ENCODE results near the gene GHRH.

Gene GHRH

GRCh38 chr20:37231947-37232630 is 29.5 kb downstream of the GHRH start:
- peaks cover 96% of the 10 kb centered on the region for H3K36me3 ChIP-seq (ENCODE audit: insufficient read depth, low read depth, low read length)
- peak overlapping the region; percentile 5 for H3K27ac ChIP-seq (ENCODE audit: low read length)
- no peak overlapping the region for H3K9ac ChIP-seq (ENCODE audit: low read depth, low read length)
- H3K4me3 ChIP-seq (ENCODE audit: low read length) = no peak overlapping the region
- no peaks in the 10 kb centered on the region for H3K9me3 ChIP-seq (ENCODE audit: insufficient read depth, low read depth, low read length)
- no peaks in the 10 kb centered on the region for H3K27me3 ChIP-seq (ENCODE audit: insufficient read depth, low read length)
- H3K4me1 ChIP-seq (ENCODE audit: insufficient read depth, low read length) = peaks cover 36% of the 10 kb centered on the region

GRCh38 chr20:37230200-37230599 is 31.4 kb downstream of the GHRH start:
- no peak overlapping the region for H3K4me3 ChIP-seq (ENCODE audit: low read length)
- peak overlapping the region; percentile 90 for H3K27ac ChIP-seq (ENCODE audit: low read length)
- H3K9me3 ChIP-seq (ENCODE audit: insufficient read depth, low read depth, low read length) = no peaks in the 10 kb centered on the region
- H3K27me3 ChIP-seq (ENCODE audit: insufficient read depth, low read length) = no peaks in the 10 kb centered on the region
- H3K4me1 ChIP-seq (ENCODE audit: insufficient read depth, low read length) = peaks cover 36% of the 10 kb centered on the region
- peaks cover 98% of the 10 kb centered on the region for H3K36me3 ChIP-seq (ENCODE audit: insufficient read depth, low read depth, low read length)
- H3K9ac ChIP-seq (ENCODE audit: low read depth, low read length) = peak overlapping the region; percentile 56; the same call in 1 of the 2 replicates

- no peaks in the 10 kb centered on the region for H3K27me3 ChIP-seq (ENCODE audit: insufficient read depth, low read length)
- H3K9me3 ChIP-seq (ENCODE audit: insufficient read depth, low read depth, low read length) = no peaks in the 10 kb centered on the region
- peak overlapping the region; percentile 56 for H3K9ac ChIP-seq (ENCODE audit: low read depth, low read length)
- peak overlapping the region; percentile 30; the same call in 1 of the 2 replicates for H3K4me3 ChIP-seq (ENCODE audit: low read length)
- peaks cover 36% of the 10 kb centered on the region for H3K4me1 ChIP-seq (ENCODE audit: insufficient read depth, low read length)
- H3K27ac ChIP-seq (ENCODE audit: low read length) = peak overlapping the region; percentile 90
- peaks cover 98% of the 10 kb centered on the region for H3K36me3 ChIP-seq (ENCODE audit: insufficient read depth, low read depth, low read length)
Observed at GRCh38 chr20:37229357-37229756, 32.3 kb downstream of the GHRH start.

DNA sequence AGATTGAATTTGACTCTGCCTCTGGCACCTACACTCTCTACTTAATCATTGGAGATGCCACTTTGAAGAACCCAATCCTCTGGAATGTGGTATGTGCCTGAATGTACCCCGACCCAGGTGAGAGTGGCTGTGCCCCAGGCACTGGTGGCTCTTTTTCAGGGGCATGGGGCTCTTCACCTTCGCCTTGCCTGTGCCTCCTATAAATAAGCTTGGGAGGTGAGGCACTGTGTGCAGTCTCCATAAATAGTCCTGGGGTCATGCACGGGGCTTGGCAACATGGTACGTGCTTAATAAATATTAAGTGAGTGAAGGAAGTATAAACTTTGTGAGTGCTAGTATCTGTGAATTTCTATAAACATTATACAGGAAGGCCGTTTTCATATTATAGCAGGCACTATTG is 33.0 kb downstream of the GHRH start:
- Histone ChIP-seq H3K27ac (ENCODE audit: low read length) (no peak overlapping the region), H3K9ac (ENCODE audit: low read depth, low read length) (0 out of 2 replicates have a peak overlapping the region, but pooled peaks have one; percentile 56), H3K4me3 (ENCODE audit: low read length) (no peak overlapping the region)

GRCh38 chr20:37228082-37228481 is 33.5 kb downstream of the GHRH start:
- Histone ChIP-seq H3K36me3 (ENCODE audit: insufficient read depth, low read depth, low read length) (peaks cover 98% of the 10 kb centered on the region), H3K4me3 (ENCODE audit: low read length) (no peak overlapping the region)

More for the DNA sequence above, 33.0 kb downstream of the GHRH start:
- H3K27me3 ChIP-seq (ENCODE audit: insufficient read depth, low read length) = no peaks in the 10 kb centered on the region
- peaks cover 98% of the 10 kb centered on the region for H3K36me3 ChIP-seq (ENCODE audit: insufficient read depth, low read depth, low read length)
- H3K4me1 ChIP-seq (ENCODE audit: insufficient read depth, low read length) = peaks cover 36% of the 10 kb centered on the region
- H3K9me3 ChIP-seq (ENCODE audit: insufficient read depth, low read depth, low read length) = no peaks in the 10 kb centered on the region

DNA sequence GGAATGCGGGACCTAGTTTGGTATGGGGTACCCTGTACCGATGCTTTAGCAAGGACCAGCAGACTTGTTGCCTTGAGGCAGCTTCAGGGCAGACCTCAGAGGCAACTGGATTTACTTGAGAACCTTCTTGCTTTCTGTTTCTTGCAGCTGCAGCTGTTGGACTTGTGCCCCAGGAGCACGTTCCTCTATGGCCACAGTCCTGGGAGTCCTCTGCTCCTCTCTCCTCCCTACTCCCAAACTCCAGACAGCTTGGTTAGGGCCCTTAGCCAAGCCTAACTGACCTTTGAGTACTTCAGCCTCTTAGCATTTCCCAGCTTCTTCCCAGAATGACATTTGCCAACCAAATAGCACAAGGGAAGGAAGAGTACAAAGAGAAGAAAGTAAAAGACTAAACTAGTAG is 34.7 kb downstream of the GHRH start:
- peaks cover 39% of the 10 kb centered on the region for H3K4me1 ChIP-seq (ENCODE audit: insufficient read depth, low read length)
- H3K9ac ChIP-seq (ENCODE audit: low read depth, low read length) = no peak overlapping the region
- no peak overlapping the region for H3K4me3 ChIP-seq (ENCODE audit: low read length)
- H3K27me3 ChIP-seq (ENCODE audit: insufficient read depth, low read length) = no peaks in the 10 kb centered on the region
- no peak overlapping the region for H3K27ac ChIP-seq (ENCODE audit: low read length)
- H3K36me3 ChIP-seq (ENCODE audit: insufficient read depth, low read depth, low read length) = peaks cover 98% of the 10 kb centered on the region
- no peaks in the 10 kb centered on the region for H3K9me3 ChIP-seq (ENCODE audit: insufficient read depth, low read depth, low read length)

More at GRCh38 chr20:37228082-37228481, 33.5 kb downstream of the GHRH start:
- Histone ChIP-seq H3K9me3 (ENCODE audit: insufficient read depth, low read depth, low read length) (no peaks in the 10 kb centered on the region), H3K9ac (ENCODE audit: low read depth, low read length) (0 out of 2 replicates have a peak overlapping the region, but pooled peaks have one; percentile 4), H3K27ac (ENCODE audit: low read length) (peak overlapping the region; percentile 22), H3K27me3 (ENCODE audit: insufficient read depth, low read length) (no peaks in the 10 kb centered on the region), H3K4me1 (ENCODE audit: insufficient read depth, low read length) (peaks cover 36% of the 10 kb centered on the region)

GRCh38 chr20:37225146-37225545 is 36.5 kb downstream of the GHRH start:
- H3K4me1 ChIP-seq (ENCODE audit: insufficient read depth, low read length) = peaks cover 34% of the 10 kb centered on the region
- H3K27ac ChIP-seq (ENCODE audit: low read length) = no peak overlapping the region
- no peak overlapping the region for H3K9ac ChIP-seq (ENCODE audit: low read depth, low read length)
- no peaks in the 10 kb centered on the region for H3K27me3 ChIP-seq (ENCODE audit: insufficient read depth, low read length)
- peaks cover 96% of the 10 kb centered on the region for H3K36me3 ChIP-seq (ENCODE audit: insufficient read depth, low read depth, low read length)
- no peak overlapping the region for H3K4me3 ChIP-seq (ENCODE audit: low read length)
- no peaks in the 10 kb centered on the region for H3K9me3 ChIP-seq (ENCODE audit: insufficient read depth, low read depth, low read length)

DNA sequence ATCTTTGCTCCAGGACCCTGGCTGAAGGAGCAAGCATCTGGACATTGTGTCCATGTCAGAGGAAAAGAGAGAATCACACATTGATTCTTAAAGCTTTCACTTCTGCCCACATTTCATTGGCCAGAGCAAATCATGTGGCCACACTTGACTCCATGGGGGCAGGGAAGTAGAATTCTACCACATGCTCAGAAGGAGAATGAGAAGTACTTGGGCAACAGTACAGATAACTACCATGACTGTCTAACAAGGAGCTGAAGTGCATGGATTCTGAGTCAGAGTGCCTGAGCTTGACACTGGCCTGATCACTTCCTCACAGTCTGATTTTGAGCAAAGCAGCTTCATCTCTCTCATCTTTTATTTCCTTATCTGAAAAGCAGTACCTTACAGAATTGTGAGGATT is 38.6 kb downstream of the GHRH start:
- Histone ChIP-seq H3K36me3 (ENCODE audit: insufficient read depth, low read depth, low read length) (peaks cover 98% of the 10 kb centered on the region), H3K27ac (ENCODE audit: low read length) (no peak overlapping the region), H3K27me3 (ENCODE audit: insufficient read depth, low read length) (no peaks in the 10 kb centered on the region), H3K4me1 (ENCODE audit: insufficient read depth, low read length) (peaks cover 13% of the 10 kb centered on the region; the same call in 1 of the 2 replicates), H3K4me3 (ENCODE audit: low read length) (no peak overlapping the region), H3K9me3 (ENCODE audit: insufficient read depth, low read depth, low read length) (no peaks in the 10 kb centered on the region), H3K9ac (ENCODE audit: low read depth, low read length) (peak overlapping the region; percentile 10; the same call in 1 of the 2 replicates)

DNA sequence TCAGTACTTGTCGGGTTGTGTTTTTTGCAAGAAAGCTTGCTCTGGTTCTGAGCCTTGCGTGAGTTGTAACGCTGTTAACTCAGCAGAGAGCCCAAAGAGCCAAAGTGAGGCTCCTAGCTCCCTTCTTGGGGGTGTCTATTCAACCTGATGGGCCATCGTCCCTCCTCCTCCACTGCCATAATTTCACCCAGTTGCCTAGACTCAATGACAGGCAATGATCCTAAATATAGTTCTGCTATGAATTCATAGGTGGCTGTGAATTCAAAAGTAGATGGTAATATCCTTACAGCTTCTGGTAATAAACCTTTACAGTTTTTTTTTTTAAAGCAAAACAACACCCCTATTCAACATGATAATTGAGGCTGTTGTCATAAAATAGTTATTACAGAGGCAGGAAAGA is 39.5 kb downstream of the GHRH start:
- H3K36me3 ChIP-seq (ENCODE audit: insufficient read depth, low read depth, low read length) = peaks cover 96% of the 10 kb centered on the region
- H3K4me3 ChIP-seq (ENCODE audit: low read length) = no peak overlapping the region
- no peak overlapping the region for H3K9ac ChIP-seq (ENCODE audit: low read depth, low read length)
- H3K9me3 ChIP-seq (ENCODE audit: insufficient read depth, low read depth, low read length) = no peaks in the 10 kb centered on the region
- H3K27me3 ChIP-seq (ENCODE audit: insufficient read depth, low read length) = no peaks in the 10 kb centered on the region
- H3K4me1 ChIP-seq (ENCODE audit: insufficient read depth, low read length) = peaks cover 9% of the 10 kb centered on the region; the same call in 1 of the 2 replicates
- H3K27ac ChIP-seq (ENCODE audit: low read length) = no peak overlapping the region

GRCh38 chr20:37220731-37221130 is 40.9 kb downstream of the GHRH start:
- Histone ChIP-seq H3K9me3 (ENCODE audit: insufficient read depth, low read depth, low read length) (no peaks in the 10 kb centered on the region), H3K27me3 (ENCODE audit: insufficient read depth, low read length) (no peaks in the 10 kb centered on the region), H3K4me1 (ENCODE audit: insufficient read depth, low read length) (peaks cover 9% of the 10 kb centered on the region; the same call in 1 of the 2 replicates), H3K9ac (ENCODE audit: low read depth, low read length) (peak overlapping the region; percentile 16; the same call in 1 of the 2 replicates), H3K4me3 (ENCODE audit: low read length) (no peak overlapping the region), H3K27ac (ENCODE audit: low read length) (no peak overlapping the region), H3K36me3 (ENCODE audit: insufficient read depth, low read depth, low read length) (peaks cover 92% of the 10 kb centered on the region)

GRCh38 chr20:37219751-37220668 is 41.6 kb downstream of the GHRH start:
- Histone ChIP-seq H3K4me1 (ENCODE audit: insufficient read depth, low read length) (peaks cover 9% of the 10 kb centered on the region; the same call in 1 of the 2 replicates), H3K9me3 (ENCODE audit: insufficient read depth, low read depth, low read length) (no peaks in the 10 kb centered on the region), H3K9ac (ENCODE audit: low read depth, low read length) (peak overlapping the region; percentile 16; the same call in 1 of the 2 replicates), H3K27ac (ENCODE audit: low read length) (no peak overlapping the region), H3K27me3 (ENCODE audit: insufficient read depth, low read length) (no peaks in the 10 kb centered on the region), H3K36me3 (ENCODE audit: insufficient read depth, low read depth, low read length) (peaks cover 92% of the 10 kb centered on the region), H3K4me3 (ENCODE audit: low read length) (no peak overlapping the region)

Measured in iPS-20b (cell line).